Measurements from ENCODE around the gene ZNF629. TPM values are rescaled to one million over a fixed set of nuclear protein-coding genes. Genes with fewer than 3 reads are reported as not detected.

ZNF629 gene
- total and polyA plus RNA-seq, 4 donors = 5.7 to 16.3 (median 9.0) TPM

DNA sequence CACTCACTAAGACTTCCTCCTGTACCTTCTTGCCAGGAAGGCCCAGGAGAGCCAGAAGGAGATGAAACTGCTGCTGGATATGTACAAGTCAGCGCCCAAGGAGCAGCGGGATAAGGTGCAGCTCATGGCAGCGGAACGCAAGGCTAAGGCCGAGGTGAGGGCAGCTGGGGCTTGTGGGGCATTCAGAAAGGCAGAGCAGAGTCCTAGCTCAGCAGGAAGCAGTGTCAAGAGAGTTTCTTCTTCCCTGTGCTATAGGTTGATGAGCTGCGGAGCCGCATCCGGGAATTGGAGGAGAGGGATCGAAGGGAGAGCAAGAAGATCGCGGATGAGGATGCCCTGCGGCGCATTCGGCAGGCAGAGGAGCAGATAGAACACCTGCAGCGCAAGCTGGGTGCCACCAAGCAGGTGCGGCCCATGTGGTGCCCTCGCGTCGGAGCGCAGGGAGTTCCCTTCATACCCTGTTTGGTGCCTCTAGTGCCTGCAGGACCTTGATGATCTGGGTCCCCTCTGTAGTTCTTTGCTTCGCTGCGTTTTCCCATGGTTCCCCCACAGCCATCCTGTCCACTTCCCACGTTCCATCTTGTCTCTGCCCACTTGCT lies 18.3 kb downstream of the ZNF629 start:
- Histone ChIP-seq H3K9ac (ENCODE audit: insufficient read depth in 1 of 2, low read length in 2 of 2) (no peak overlapping the region), H3K9me3 (ENCODE audit: control insufficient read depth in 4 of 4, insufficient read depth in 3 of 4, low read length in 3 of 4) (no peaks in the 10 kb centered on the region), H3K4me3 (no peak overlapping the region), H3K4me1 (ENCODE audit: control insufficient read depth in 5 of 5, insufficient read depth in 5 of 5, low read length in 5 of 5) (peaks cover 0 to 2% (median 0%) of the 10 kb centered on the region in 5 donors), H3K36me3 (ENCODE audit: control insufficient read depth in 4 of 4, insufficient read depth in 4 of 4, low read length in 4 of 4) (peaks cover 16 to 84% (median 64%) of the 10 kb centered on the region in 4 donors), H3K27ac (ENCODE audit: low read depth in 1 of 2, low read length in 1 of 2) (no peak overlapping the region), H3K27me3 (ENCODE audit: control insufficient read depth in 3 of 3, insufficient read depth in 3 of 3, low read length in 2 of 3) (no peaks in the 10 kb centered on the region)
- TF ChIP-seq, protein P1, sequence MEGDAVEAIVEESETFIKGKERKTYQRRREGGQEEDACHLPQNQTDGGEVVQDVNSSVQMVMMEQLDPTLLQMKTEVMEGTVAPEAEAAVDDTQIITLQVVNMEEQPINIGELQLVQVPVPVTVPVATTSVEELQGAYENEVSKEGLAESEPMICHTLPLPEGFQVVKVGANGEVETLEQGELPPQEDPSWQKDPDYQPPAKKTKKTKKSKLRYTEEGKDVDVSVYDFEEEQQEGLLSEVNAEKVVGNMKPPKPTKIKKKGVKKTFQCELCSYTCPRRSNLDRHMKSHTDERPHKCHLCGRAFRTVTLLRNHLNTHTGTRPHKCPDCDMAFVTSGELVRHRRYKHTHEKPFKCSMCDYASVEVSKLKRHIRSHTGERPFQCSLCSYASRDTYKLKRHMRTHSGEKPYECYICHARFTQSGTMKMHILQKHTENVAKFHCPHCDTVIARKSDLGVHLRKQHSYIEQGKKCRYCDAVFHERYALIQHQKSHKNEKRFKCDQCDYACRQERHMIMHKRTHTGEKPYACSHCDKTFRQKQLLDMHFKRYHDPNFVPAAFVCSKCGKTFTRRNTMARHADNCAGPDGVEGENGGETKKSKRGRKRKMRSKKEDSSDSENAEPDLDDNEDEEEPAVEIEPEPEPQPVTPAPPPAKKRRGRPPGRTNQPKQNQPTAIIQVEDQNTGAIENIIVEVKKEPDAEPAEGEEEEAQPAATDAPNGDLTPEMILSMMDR (IDR thresholded peaks at IDR 0.05; ENCODE audit: control extremely low read depth, extremely low read depth) = no peak
- ATAC-seq (ENCODE audit: insufficient read depth, low FRiP score) = no peak
- DNase-seq = no peak
- 97 to 98% methylated on average over 23 of the region's 23 CpGs for WGBS, 2 donors

GRCh38 chr16:30767767-30768465 lies 19.1 kb downstream of the ZNF629 start:
- Histone ChIP-seq H3K27me3 (ENCODE audit: control insufficient read depth in 3 of 3, insufficient read depth in 3 of 3, low read length in 2 of 3) (no peaks in the 10 kb centered on the region), H3K9ac (ENCODE audit: insufficient read depth in 1 of 2, low read length in 2 of 2) (no peak overlapping the region), H3K4me3 (no peak overlapping the region), H3K4me1 (ENCODE audit: control insufficient read depth in 5 of 5, insufficient read depth in 5 of 5, low read length in 5 of 5) (peaks cover 4 to 10% (median 6%) of the 10 kb centered on the region in 5 donors), H3K9me3 (ENCODE audit: control insufficient read depth in 4 of 4, insufficient read depth in 3 of 4, low read length in 3 of 4) (no peaks in the 10 kb centered on the region), H3K36me3 (ENCODE audit: control insufficient read depth in 4 of 4, insufficient read depth in 4 of 4, low read length in 4 of 4) (peaks cover 16 to 76% (median 64%) of the 10 kb centered on the region in 4 donors), H3K27ac (ENCODE audit: low read depth in 1 of 2, low read length in 1 of 2) (no peak overlapping the region)
- no peak for ATAC-seq (ENCODE audit: insufficient read depth, low FRiP score)
- no peak for DNase-seq
- TF ChIP-seq, protein P1 (IDR thresholded peaks at IDR 0.05; ENCODE audit: control extremely low read depth, extremely low read depth) = no peak
- 92 to 93% methylated on average over 17 to 18 of the region's 18 CpGs for WGBS, 2 donors

DNA sequence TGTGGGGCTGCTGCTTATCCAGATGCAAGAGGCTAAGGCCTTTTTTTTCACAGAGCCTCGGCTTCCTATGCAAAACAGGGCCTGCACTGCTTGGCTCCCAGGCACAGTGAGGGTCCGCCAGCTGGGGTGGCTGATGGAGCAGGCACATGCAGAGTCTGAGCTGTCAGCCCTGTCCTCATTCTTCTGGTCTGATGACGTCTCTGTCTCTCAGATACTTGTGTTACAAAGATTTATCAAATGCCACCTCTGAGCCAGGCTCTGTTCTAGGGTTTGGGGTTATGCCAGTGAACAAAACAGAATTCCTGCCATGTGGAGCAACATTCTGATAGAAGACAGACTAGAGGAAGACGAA lies 20.1 kb downstream of the ZNF629 start:
- H3K36me3 ChIP-seq (ENCODE audit: control insufficient read depth in 4 of 4, insufficient read depth in 4 of 4, low read length in 4 of 4) = peaks cover 16 to 67% (median 55%) of the 10 kb centered on the region in 4 donors
- ATAC-seq (ENCODE audit: insufficient read depth, low FRiP score) = no peak

More for the DNA sequence above, 20.1 kb downstream of the ZNF629 start:
- Histone ChIP-seq H3K27ac (ENCODE audit: low read depth in 1 of 2, low read length in 1 of 2) (no peak overlapping the region), H3K27me3 (ENCODE audit: control insufficient read depth in 3 of 3, insufficient read depth in 3 of 3, low read length in 2 of 3) (no peaks in the 10 kb centered on the region), H3K9me3 (ENCODE audit: control insufficient read depth in 4 of 4, insufficient read depth in 3 of 4, low read length in 3 of 4) (no peaks in the 10 kb centered on the region), H3K4me3 (no peak overlapping the region), H3K4me1 (ENCODE audit: control insufficient read depth in 5 of 5, insufficient read depth in 5 of 5, low read length in 5 of 5) (peaks cover 6 to 15% (median 8%) of the 10 kb centered on the region in 5 donors), H3K9ac (ENCODE audit: insufficient read depth in 1 of 2, low read length in 2 of 2) (no peak overlapping the region)
- 86 to 93% methylated on average over 4 of the region's 4 CpGs for WGBS, 2 donors
- no peak for DNase-seq
- TF ChIP-seq, protein P1 (IDR thresholded peaks at IDR 0.05; ENCODE audit: control extremely low read depth, extremely low read depth) = no peak
